Calu3 (cell line): ENCODE results near the gene IER5L. TPM values are rescaled to one million over a fixed set of nuclear protein-coding genes. Genes with fewer than 3 reads are reported as not detected.

Experiments
- BruUV-seq: library from RNA; stranded (reverse); fragments of 400-500 nt; replicated peaks from 2 replicates; lab custom pipeline; 2021; lab: Mats Ljungman, UMichigan
- CTCF ChIA-PET: fragments of 300-600 bp; sonication (Branson Sonifier 250); formaldehyde crosslinking; loops from one replicate; lab custom pipeline; 2022; ENCODE audit warnings: antibody characterized with exemption; lab: Charles Lee
- DNase-seq: peaks from one replicate; pipeline ENCODE4 v3.0.0; 2022
- H3K27ac Mint-ChIP-seq: one replicate; pipeline ENCODE4 v1.8.0; 2022; ENCODE audit warnings: mixed read lengths; ENCODE audit not compliant: unreplicated experiment
- H3K27me3 Mint-ChIP-seq: one replicate; pipeline ENCODE4 v1.8.0; 2022; ENCODE audit warnings: mixed read lengths; ENCODE audit not compliant: unreplicated experiment
- H3K36me3 Mint-ChIP-seq: one replicate; pipeline ENCODE4 v1.8.0; 2022; ENCODE audit warnings: mild to moderate bottlenecking, moderate library complexity, mixed read lengths; ENCODE audit not compliant: insufficient read depth, unreplicated experiment
- H3K4me1 Mint-ChIP-seq: one replicate; pipeline ENCODE4 v1.8.0; 2022; ENCODE audit warnings: mild to moderate bottlenecking, low read depth, mixed read lengths; ENCODE audit not compliant: unreplicated experiment
- H3K4me3 Mint-ChIP-seq: one replicate; pipeline ENCODE4 v1.8.0; 2022; ENCODE audit warnings: mild to moderate bottlenecking, low read depth, moderate library complexity, mixed read lengths; ENCODE audit not compliant: unreplicated experiment
- H3K9me3 Mint-ChIP-seq: one replicate; pipeline ENCODE4 v1.8.0; 2022; ENCODE audit warnings: low read depth, mixed read lengths; ENCODE audit not compliant: unreplicated experiment
- CTCF ChIP-seq: fragments of 200-600 bp; IDR thresholded peaks from one replicate; pipeline ENCODE4 v1.8.0; 2022; ENCODE audit warnings: antibody characterized with exemption; ENCODE audit not compliant: unreplicated experiment
- intact Hi-C: fragments of 100-400 bp; cut with micrococcal nuclease; formaldehyde crosslinking; loops from one replicate; pipeline ENCODE4 v1.10.0; 2022; ENCODE audit not compliant: unreplicated experiment
- total RNA-seq: library from RNA; stranded (reverse); gene quantifications from 2 replicates; pipeline ENCODE4 v1.2.3, GENCODE V29; 2022

The IER5L gene
- total RNA-seq, 1 experiment from 2014 or later: 60.3 TPM

DNA sequence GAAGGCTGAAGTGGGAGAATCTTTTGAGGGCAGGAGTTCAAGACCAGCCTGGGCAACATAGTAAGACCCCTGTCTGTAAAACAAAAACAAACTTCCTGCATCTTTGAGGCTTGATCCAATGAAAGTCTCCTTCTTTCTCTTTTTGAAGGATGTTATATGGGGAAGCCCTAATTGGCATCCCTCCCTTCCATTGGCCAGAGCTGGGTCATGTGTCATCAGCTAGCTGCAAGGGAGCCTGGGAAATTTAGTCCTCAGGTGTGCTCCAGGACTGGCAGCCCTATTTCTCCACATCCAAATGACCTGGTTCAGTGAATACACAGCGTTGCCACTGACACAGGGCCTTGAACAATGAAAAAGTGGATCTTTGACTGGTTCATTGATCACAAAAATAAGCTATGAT lies 9.0 kb upstream of the IER5L start:
- intact Hi-C loops: no loop called here
- TF ChIP-seq CTCF: no peak
- no peaks in the 10 kb centered on the region for H3K27me3 Mint-ChIP-seq
- H3K4me1 Mint-ChIP-seq: peaks cover 27% of the 10 kb centered on the region
- H3K36me3 Mint-ChIP-seq: peaks cover 15% of the 10 kb centered on the region
- H3K9me3 Mint-ChIP-seq: no peaks in the 10 kb centered on the region
- no peak for DNase-seq
- no peak overlapping the region for H3K27ac Mint-ChIP-seq
- no TSS peak for BruUV-seq
- H3K4me3 Mint-ChIP-seq: no peak overlapping the region
- CTCF ChIA-PET: no interaction called here

- intact Hi-C loops: no loop called here
- peaks cover 24% of the 10 kb centered on the region for H3K36me3 Mint-ChIP-seq
- TF ChIP-seq CTCF: no peak
- no TSS peak for BruUV-seq
- H3K9me3 Mint-ChIP-seq: no peaks in the 10 kb centered on the region
- CTCF ChIA-PET: no interaction called here
- no peak overlapping the region for H3K27ac Mint-ChIP-seq
- no peak for DNase-seq
- H3K27me3 Mint-ChIP-seq: no peaks in the 10 kb centered on the region
- no peak overlapping the region for H3K4me3 Mint-ChIP-seq
- peaks cover 37% of the 10 kb centered on the region for H3K4me1 Mint-ChIP-seq
Measured at GRCh38 chr9:129185991-129186390, 7.9 kb upstream of the IER5L start.

DNA sequence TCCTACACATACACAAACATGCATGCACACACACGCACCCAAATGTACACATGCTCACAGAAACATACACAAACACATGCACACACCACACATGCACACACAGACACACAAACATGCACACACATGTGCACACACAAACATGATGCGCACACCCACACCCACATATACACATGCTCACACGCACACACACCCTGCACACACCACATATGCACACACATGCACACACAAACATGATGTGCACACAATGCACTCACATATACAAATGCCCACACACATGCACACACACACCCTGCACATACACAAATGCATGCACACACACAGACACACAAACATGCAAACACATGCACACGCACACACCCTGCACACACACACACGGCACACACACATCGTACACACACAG lies 7.3 kb upstream of the IER5L start:
- TF ChIP-seq CTCF: no peak
- Mint-ChIP-seq H3K9me3 (no peaks in the 10 kb centered on the region), H3K36me3 (peaks cover 24% of the 10 kb centered on the region), H3K4me3 (no peak overlapping the region), H3K27me3 (no peaks in the 10 kb centered on the region), H3K27ac (no peak overlapping the region), H3K4me1 (peaks cover 38% of the 10 kb centered on the region)
- no peak for DNase-seq
- BruUV-seq: no TSS peak
- CTCF ChIA-PET: no interaction called here
- intact Hi-C loops: no loop called here

DNA sequence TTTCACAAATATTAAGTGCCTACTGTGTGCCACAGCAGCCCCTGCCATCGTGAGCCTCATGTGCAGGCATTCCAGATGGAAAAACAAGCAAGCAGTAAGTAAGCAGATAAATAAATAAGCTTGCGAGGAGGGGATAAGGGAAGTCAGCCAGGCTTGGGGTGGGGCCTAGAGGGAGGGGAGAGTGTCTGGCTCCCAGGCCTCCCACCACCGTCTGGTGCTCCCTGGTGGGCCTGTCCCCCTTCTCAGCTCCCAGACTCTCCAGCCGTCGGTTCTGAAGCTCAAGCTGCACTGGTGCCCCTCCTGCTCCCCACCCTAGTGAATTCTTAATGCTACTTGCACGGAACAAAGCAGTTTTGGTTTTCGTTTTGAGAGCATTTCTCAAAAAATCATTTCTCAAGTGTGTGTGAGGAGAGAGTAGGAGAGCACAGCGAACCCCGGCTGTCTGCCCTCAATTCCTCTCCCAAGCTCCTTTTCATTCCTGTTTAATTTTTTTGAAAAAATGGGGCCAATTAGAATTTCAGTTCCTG lies 6.6 kb upstream of the IER5L start:
- H3K27me3 Mint-ChIP-seq: no peaks in the 10 kb centered on the region
- no peaks in the 10 kb centered on the region for H3K9me3 Mint-ChIP-seq
- CTCF ChIA-PET: interaction anchor here (0.6 kb wide), 2 partner anchors 65 to 446 kb away, joined by 3 to 7 read pairs; no protein-coding TSS in a partner anchor
- no TSS peak for BruUV-seq
- H3K36me3 Mint-ChIP-seq: peaks cover 24% of the 10 kb centered on the region
- DNase-seq: no peak
- H3K4me3 Mint-ChIP-seq: no peak overlapping the region
- TF ChIP-seq CTCF: no peak
- intact Hi-C loops: no loop called here
- peaks cover 38% of the 10 kb centered on the region for H3K4me1 Mint-ChIP-seq
- no peak overlapping the region for H3K27ac Mint-ChIP-seq
